GM23338 (cell line): ENCODE measurements around the gene BDKRB1. TPM values are rescaled to one million over a fixed set of nuclear protein-coding genes. Genes with fewer than 3 reads are reported as not detected.
"Not testable (repeated sequence)": the region's sequence is repeated elsewhere in the genome, so short reads cannot be mapped to it uniquely, and the experiment has no call there.

Source experiments
- ATAC-seq: fragments of 200-7000 bp; cut with Tn5 transposase; 3 replicates; pipeline ENCODE4 v1.9.1; 2020
- DNase-seq: peaks from one replicate; pipeline ENCODE4 v3.0.0-alpha.2; 2015; ENCODE audit warnings: low spot score
- H2AFZ ChIP-seq: fragments of 200-600 bp; sonication (generic); 2 replicates; pipeline ENCODE4 v1.8.0; 2016; ENCODE audit warnings: antibody characterized with exemption, mild to moderate bottlenecking, moderate library complexity
- H3F3A ChIP-seq: fragments of 200-600 bp; sonication (generic); replicated peaks from 2 replicates; pipeline ENCODE4 v1.8.0; 2017; ENCODE audit warnings: antibody characterized with exemption, mixed run types, low read depth
- H3K27ac ChIP-seq: fragments of 200-600 bp; sonication (generic); 2 replicates; pipeline ENCODE4 v1.6.1; 2016; ENCODE audit warnings: low read depth
- H3K27me3 ChIP-seq: fragments of 200-600 bp; sonication (generic); 2 replicates; pipeline ENCODE4 v1.8.0; 2016; ENCODE audit warnings: mild to moderate bottlenecking, mixed run types, moderate library complexity; ENCODE audit not compliant: insufficient read depth
- H3K36me3 ChIP-seq: fragments of 200-600 bp; sonication (generic); 2 replicates; pipeline ENCODE4 v1.8.0; 2016; ENCODE audit warnings: mild to moderate bottlenecking; ENCODE audit not compliant: insufficient read depth
- H3K4me1 ChIP-seq: fragments of 200-600 bp; sonication (generic); 2 replicates; pipeline ENCODE4 v1.8.0; 2016; ENCODE audit warnings: mild to moderate bottlenecking, moderate library complexity; ENCODE audit not compliant: insufficient read depth
- H3K4me2 ChIP-seq: fragments of 200-600 bp; sonication (generic); 2 replicates; pipeline ENCODE4 v1.7.1; 2017; ENCODE audit warnings: mixed run types
- H3K4me3 ChIP-seq: fragments of 200-600 bp; sonication (generic); 2 replicates; pipeline ENCODE4 v1.6.1; 2016; ENCODE audit warnings: mixed run types
- H3K79me2 ChIP-seq: fragments of 200-600 bp; sonication (generic); replicated peaks from 2 replicates; pipeline ENCODE4 v1.8.0; 2017; ENCODE audit warnings: mild to moderate bottlenecking; ENCODE audit not compliant: insufficient read depth
- H3K9me2 ChIP-seq: fragments of 200-600 bp; sonication (generic); 2 replicates; pipeline ENCODE4 v1.8.0; 2017; ENCODE audit not compliant: insufficient read depth
- H4K20me1 ChIP-seq: fragments of 200-600 bp; sonication (generic); replicated peaks from 2 replicates; pipeline ENCODE4 v1.8.0; 2017; ENCODE audit warnings: mild to moderate bottlenecking; ENCODE audit not compliant: insufficient read depth
- H3K27ac Mint-ChIP-seq: 2 replicates; pipeline ENCODE4 v1.8.0; 2020; ENCODE audit warnings: inconsistent platforms, mild to moderate bottlenecking, moderate library complexity, mixed read lengths
- H3K27me3 Mint-ChIP-seq: 3 replicates; pipeline ENCODE4 v1.8.0; 2022; ENCODE audit warnings: low read depth, mild to moderate bottlenecking, moderate library complexity, mixed read lengths, inconsistent platforms; ENCODE audit not compliant: insufficient read depth, poor library complexity
- H3K36me3 Mint-ChIP-seq: 3 replicates; pipeline ENCODE4 v1.8.0; 2021; ENCODE audit warnings: low read depth, mild to moderate bottlenecking, inconsistent platforms, moderate library complexity, mixed read lengths
- H3K4me1 Mint-ChIP-seq: 3 replicates; pipeline ENCODE4 v1.8.0; 2020; ENCODE audit warnings: mild to moderate bottlenecking, inconsistent platforms, mixed read lengths
- H3K4me3 Mint-ChIP-seq: 3 replicates; pipeline ENCODE4 v1.8.0; 2021; ENCODE audit warnings: moderate library complexity, mild to moderate bottlenecking, inconsistent platforms, mixed read lengths
- H3K9me3 Mint-ChIP-seq: 3 replicates; pipeline ENCODE4 v1.8.0; 2020; ENCODE audit warnings: moderate library complexity, mild to moderate bottlenecking, inconsistent platforms, mixed read lengths
- ETS1 ChIP-seq: IDR thresholded peaks from 2 replicates; pipeline ENCODE4 v1.6.1; 2016; ENCODE audit warnings: antibody characterized with exemption
- JUNB ChIP-seq: IDR thresholded peaks from one replicate; pipeline ENCODE4 v1.6.1; 2016; ENCODE audit warnings: antibody characterized with exemption; ENCODE audit not compliant: unreplicated experiment
- POLR2AphosphoS5 ChIP-seq: IDR thresholded peaks from 2 replicates; pipeline ENCODE4 v1.6.1; 2016; ENCODE audit warnings: antibody characterized with exemption, low read depth
- STAT1 ChIP-seq: IDR thresholded peaks from one replicate; pipeline ENCODE4 v1.6.1; 2016; ENCODE audit warnings: antibody characterized with exemption; ENCODE audit not compliant: unreplicated experiment
- ZNF114 ChIP-seq: fragments of 250-450 bp; sonication (Bioruptor Pico); IDR thresholded peaks from 2 replicates; pipeline ENCODE4 v1.5.0; 2020; ENCODE audit warnings: mild to moderate bottlenecking, moderate library complexity
- ZNF331 ChIP-seq: fragments of 250-450 bp; sonication (Bioruptor Pico); IDR thresholded peaks from 2 replicates; pipeline ENCODE4 v1.5.0; 2020; ENCODE audit warnings: low read depth, mild to moderate bottlenecking, moderate library complexity
- ZNF462 ChIP-seq: fragments of 250-450 bp; sonication (Bioruptor Pico); IDR thresholded peaks from 2 replicates; pipeline ENCODE4 v1.5.0; 2020; ENCODE audit warnings: mild to moderate bottlenecking, moderate library complexity
- polyA plus RNA-seq: library from polyadenylated mRNA; unstranded; fragments of >200 nt; fragmentation: Nextera tagmentation; extraction: Ambion mirVana; gene quantifications from 2 replicates; pipeline ENCODE4 v1.2.1, GENCODE V29; 2016
- total RNA-seq: library from RNA; depleted of rRNA; stranded (reverse); fragments of >200 nt; shearing (Covaris generic); gene quantifications from 2 replicates; pipeline ENCODE4 v1.2.3, GENCODE V29; 2014

Gene BDKRB1
- total and polyA plus RNA-seq, 2 experiments from 2014 or later, result not detected

GRCh38 chr14:96242126-96242525 lies 13.9 kb upstream of the BDKRB1 start (continued):
- TF ChIP-seq ZNF462 (CRISPR knock-in tag) (no peak), ZNF114 (CRISPR knock-in tag) (no peak)

GRCh38 chr14:96243785-96244184 lies 12.2 kb upstream of the BDKRB1 start:
- peaks cover 31% of the 10 kb centered on the region for H3K9me3 Mint-ChIP-seq
- no peaks in the 10 kb centered on the region; the same call in 1 of the 3 replicates for H3K36me3 Mint-ChIP-seq

GRCh38 chr14:96245074-96245473 lies 10.9 kb upstream of the BDKRB1 start:
- DNase-seq, H3K9me2 ChIP-seq, H3K4me2 ChIP-seq, H3K4me3 ChIP-seq, H3K27me3 ChIP-seq, ATAC-seq, H3K36me3 ChIP-seq, H4K20me1 ChIP-seq, H3K4me3 Mint-ChIP-seq, H3K27ac ChIP-seq, H3K27ac Mint-ChIP-seq, H3K4me1 ChIP-seq, H3K4me1 Mint-ChIP-seq, H2AFZ ChIP-seq, H3K36me3 Mint-ChIP-seq, H3F3A ChIP-seq, H3K79me2 ChIP-seq: not testable (repeated sequence)
- Mint-ChIP-seq H3K27me3 (peaks cover 11% of the 10 kb centered on the region), H3K9me3 (peaks cover 31% of the 10 kb centered on the region)

More at GRCh38 chr14:96243785-96244184, 12.2 kb upstream of the BDKRB1 start:
- TF ChIP-seq ZNF331 (CRISPR knock-in tag), result no peak
- TF ChIP-seq ETS1, result no peak
- TF ChIP-seq JUNB, result no peak
- no peak for TF ChIP-seq STAT1
- TF ChIP-seq ZNF114 (CRISPR knock-in tag), result no peak
- TF ChIP-seq POLR2AphosphoS5, result no peak
- no peak for ATAC-seq
- Histone ChIP-seq H3K27me3 (peaks cover 7% of the 10 kb centered on the region), H4K20me1 (no peaks in the 10 kb centered on the region), H3K79me2 (no peaks in the 10 kb centered on the region), H3K27ac (no peak overlapping the region), H3K4me1 (no peaks in the 10 kb centered on the region), H3K9me2 (peaks cover 9% of the 10 kb centered on the region; the same call in 1 of the 2 replicates), H3F3A (no peaks in the 10 kb centered on the region), H3K4me3 (no peak overlapping the region), H2AFZ (no peak overlapping the region), H3K4me2 (no peak overlapping the region), H3K36me3 (no peaks in the 10 kb centered on the region)
- Mint-ChIP-seq H3K27ac (no peak overlapping the region), H3K27me3 (peaks cover 12% of the 10 kb centered on the region), H3K4me3 (no peak overlapping the region), H3K4me1 (no peaks in the 10 kb centered on the region; the same call in 2 of the 3 replicates)
- DNase-seq, result no peak
